BE2C (cell line): ENCODE data around the gene KCNN3.

Experiments used
- DNase-seq: peaks from one replicate; pipeline ENCODE4 v3.0.0-alpha.2; 2020
- H3K27me3 ChIP-seq: fragments of 250-450 bp; sonication (Bioruptor Pico); 2 replicates; pipeline ENCODE4 v1.5.1; 2020; ENCODE audit warnings: mild to moderate bottlenecking
- H3K36me3 ChIP-seq: fragments of 250-450 bp; sonication (Bioruptor Pico); 2 replicates; pipeline ENCODE4 v1.5.1; 2020; ENCODE audit warnings: mild to moderate bottlenecking
- H3K4me1 ChIP-seq: fragments of 250-450 bp; sonication (Bioruptor Pico); 2 replicates; pipeline ENCODE4 v1.5.1; 2020
- H3K4me3 ChIP-seq: 2 replicates; pipeline ENCODE4 v1.5.1; 2011; ENCODE audit warnings: low read depth, low read length
- H3K9me3 ChIP-seq: fragments of 250-450 bp; sonication (Bioruptor Pico); 2 replicates; pipeline ENCODE4 v1.5.1; 2020
- TF ChIP-seq, protein P1 (sequence below): IDR thresholded peaks from 2 replicates; pipeline ENCODE4 v1.5.1; 2012; ENCODE audit warnings: mild to moderate bottlenecking, low read depth, low read length

KCNN3 gene

DNA sequence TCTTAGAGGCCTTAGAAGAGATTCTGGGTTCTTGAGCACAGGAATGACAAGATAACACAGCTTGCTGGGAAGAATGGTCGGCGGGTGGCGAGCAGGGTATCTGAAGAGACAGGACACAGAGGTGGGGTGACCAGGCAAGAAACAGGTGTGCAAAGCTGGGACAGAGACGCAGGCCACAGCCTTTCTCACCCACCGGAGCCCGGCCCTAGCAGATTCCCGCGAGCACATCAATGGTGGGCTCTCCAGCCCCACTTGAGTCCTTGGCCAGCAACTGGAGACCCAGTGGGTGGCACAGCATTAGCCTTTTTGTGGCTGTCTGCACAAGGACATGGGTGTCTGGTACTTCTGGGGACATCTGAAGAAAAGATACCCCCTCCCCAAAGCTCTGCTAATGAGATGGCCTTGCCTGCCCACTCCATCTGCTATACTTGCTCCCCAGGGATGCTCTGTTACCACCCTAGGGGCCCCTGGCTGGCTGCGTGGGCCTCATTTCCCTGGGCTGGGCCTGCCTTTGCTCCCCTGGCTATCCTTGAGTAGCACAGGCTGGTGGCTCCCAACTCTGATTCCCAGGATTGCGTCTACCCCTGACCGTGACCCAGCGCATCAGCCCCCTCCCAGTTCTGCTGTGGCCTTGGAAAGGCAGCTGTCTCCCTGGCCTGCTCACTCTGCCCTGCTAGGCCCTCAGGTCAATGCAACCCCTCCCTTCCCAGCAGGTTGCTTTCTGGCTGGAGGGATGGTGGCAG is 134.8 kb downstream of the KCNN3 start:
- Histone ChIP-seq H3K4me3 (no peak overlapping the region), H3K9me3 (no peaks in the 10 kb centered on the region), H3K4me1 (peaks cover 2% of the 10 kb centered on the region; the same call in 1 of the 2 replicates), H3K36me3 (no peaks in the 10 kb centered on the region), H3K27me3 (no peaks in the 10 kb centered on the region)
- TF ChIP-seq, protein P1, sequence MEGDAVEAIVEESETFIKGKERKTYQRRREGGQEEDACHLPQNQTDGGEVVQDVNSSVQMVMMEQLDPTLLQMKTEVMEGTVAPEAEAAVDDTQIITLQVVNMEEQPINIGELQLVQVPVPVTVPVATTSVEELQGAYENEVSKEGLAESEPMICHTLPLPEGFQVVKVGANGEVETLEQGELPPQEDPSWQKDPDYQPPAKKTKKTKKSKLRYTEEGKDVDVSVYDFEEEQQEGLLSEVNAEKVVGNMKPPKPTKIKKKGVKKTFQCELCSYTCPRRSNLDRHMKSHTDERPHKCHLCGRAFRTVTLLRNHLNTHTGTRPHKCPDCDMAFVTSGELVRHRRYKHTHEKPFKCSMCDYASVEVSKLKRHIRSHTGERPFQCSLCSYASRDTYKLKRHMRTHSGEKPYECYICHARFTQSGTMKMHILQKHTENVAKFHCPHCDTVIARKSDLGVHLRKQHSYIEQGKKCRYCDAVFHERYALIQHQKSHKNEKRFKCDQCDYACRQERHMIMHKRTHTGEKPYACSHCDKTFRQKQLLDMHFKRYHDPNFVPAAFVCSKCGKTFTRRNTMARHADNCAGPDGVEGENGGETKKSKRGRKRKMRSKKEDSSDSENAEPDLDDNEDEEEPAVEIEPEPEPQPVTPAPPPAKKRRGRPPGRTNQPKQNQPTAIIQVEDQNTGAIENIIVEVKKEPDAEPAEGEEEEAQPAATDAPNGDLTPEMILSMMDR, result no peak
- no peak for DNase-seq

DNA sequence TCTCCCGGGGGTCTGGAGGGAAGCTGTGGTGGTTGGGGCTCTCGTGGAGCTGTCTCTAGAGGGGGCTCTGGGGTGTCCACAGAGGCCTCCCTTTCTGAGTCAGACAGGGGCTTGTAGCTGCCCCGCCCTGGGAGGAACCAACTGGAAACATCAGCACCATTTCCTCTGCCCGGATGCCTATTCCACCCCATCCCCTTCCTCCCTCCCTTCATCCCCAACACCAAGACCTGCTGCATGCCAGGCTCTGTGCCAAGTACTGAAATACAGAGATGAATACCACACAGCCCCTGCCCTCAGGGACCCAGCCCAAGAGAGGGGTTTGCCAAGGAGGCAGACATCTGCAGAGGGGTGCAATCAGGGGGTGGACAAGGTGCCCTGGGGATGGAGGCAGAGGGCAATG is 136.5 kb downstream of the KCNN3 start:
- no peaks in the 10 kb centered on the region for H3K27me3 ChIP-seq
- DNase-seq, result no peak
- peaks cover 11% of the 10 kb centered on the region for H3K4me1 ChIP-seq
- H3K4me3 ChIP-seq, result no peak overlapping the region
- no peaks in the 10 kb centered on the region for H3K36me3 ChIP-seq
- TF ChIP-seq, protein P1, result no peak
- no peaks in the 10 kb centered on the region for H3K9me3 ChIP-seq

DNA sequence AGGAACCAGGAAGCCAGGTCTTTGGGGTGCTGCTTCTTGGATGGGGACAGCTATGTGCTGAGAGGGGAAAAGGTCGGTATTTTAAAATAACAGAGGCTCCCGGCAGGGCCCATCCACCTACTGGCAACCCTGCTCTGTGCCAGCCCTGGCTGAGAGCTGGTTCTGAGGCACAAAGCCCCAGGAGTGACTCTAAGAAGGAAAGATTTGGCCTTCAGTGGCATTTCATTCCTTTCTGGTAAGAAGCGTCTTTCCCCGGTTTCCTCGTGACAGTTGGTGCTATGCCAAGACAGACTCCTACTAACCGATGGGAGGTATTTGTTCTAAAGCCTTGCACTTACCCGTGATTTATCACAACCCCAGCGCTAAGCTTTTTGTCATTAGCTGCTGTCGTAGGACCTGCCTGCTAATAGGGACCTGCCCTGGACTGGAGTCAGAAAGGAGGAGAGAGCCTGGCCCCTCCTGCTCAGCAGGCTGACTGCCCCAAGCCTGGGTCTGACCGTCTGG is 139.0 kb downstream of the KCNN3 start:
- no peaks in the 10 kb centered on the region for H3K27me3 ChIP-seq
- no peaks in the 10 kb centered on the region for H3K36me3 ChIP-seq
- DNase-seq, result no peak
- TF ChIP-seq, protein P1, result no peak
- H3K4me3 ChIP-seq, result no peak overlapping the region
- H3K9me3 ChIP-seq, result no peaks in the 10 kb centered on the region
- H3K4me1 ChIP-seq, result peaks cover 11% of the 10 kb centered on the region

DNA sequence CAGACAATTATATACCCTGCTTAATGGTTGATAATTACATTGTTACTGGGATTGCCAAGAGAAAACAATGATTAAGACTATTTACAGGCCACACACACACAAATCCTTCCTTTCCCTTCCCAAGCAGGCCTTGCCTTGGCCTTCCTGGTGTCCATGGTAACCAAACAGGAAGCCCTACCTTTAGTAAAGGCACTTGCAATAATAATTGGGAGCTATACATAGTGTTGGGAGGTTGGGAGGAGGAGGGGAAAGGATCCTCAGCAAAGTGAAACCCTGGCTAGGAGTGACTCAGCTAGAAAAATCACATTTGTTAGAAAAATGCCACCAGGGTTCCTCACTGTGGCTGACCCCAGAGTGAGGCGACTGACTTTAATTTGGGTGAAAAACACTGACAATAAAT is 139.8 kb downstream of the KCNN3 start:
- Histone ChIP-seq H3K27me3 (no peaks in the 10 kb centered on the region), H3K4me1 (peaks cover 11% of the 10 kb centered on the region), H3K36me3 (no peaks in the 10 kb centered on the region), H3K9me3 (no peaks in the 10 kb centered on the region), H3K4me3 (no peak overlapping the region)
- TF ChIP-seq, protein P1, result no peak
- DNase-seq, result no peak

DNA sequence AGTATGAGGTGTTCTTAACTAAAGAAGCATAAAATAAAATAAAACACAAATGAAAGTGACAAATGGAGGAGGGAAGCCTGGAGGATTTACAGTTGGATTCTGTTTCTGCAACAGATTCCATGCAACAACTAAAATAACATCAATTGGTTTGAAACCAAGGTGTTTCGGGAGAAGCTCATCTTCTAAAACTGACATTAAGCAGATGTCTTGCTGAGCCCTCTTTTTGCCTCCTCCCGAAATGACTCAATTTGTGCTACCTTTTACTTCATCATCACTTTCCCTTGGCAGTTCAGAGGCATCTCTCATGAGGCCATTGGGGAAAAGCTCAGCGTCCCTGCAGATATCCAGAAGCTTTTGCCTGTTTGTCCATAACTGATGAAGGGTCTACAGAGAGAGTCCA is 140.5 kb downstream of the KCNN3 start:
- H3K9me3 ChIP-seq, result no peaks in the 10 kb centered on the region
- no peak overlapping the region for H3K4me3 ChIP-seq
- H3K27me3 ChIP-seq, result no peaks in the 10 kb centered on the region
- H3K4me1 ChIP-seq, result peaks cover 11% of the 10 kb centered on the region
- no peak for DNase-seq
- TF ChIP-seq, protein P1, result no peak
- H3K36me3 ChIP-seq, result no peaks in the 10 kb centered on the region

DNA sequence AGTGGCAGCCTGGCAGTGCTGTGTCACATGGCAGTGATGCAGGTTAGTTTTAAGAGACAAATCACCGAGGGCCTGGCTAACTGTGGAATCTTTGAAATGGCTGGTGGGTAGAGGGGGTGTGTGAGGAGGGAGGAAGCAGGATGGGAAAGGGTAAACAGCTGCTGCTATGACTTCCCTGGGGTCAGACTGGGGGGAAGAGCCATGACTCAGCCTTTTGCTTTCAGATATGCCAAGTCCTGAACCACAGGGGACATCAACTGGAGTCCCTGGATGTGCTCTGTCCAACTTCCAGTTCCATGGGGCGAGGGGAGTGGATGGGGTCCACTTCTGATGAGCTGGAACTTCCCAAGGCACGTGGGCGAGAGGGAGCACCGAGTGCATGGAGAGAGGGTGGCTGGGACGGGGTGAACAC is 141.0 kb downstream of the KCNN3 start:
- no peaks in the 10 kb centered on the region for H3K9me3 ChIP-seq
- no peaks in the 10 kb centered on the region for H3K36me3 ChIP-seq
- H3K27me3 ChIP-seq, result no peaks in the 10 kb centered on the region
- no peak overlapping the region for H3K4me3 ChIP-seq
- no peak for DNase-seq
- peaks cover 11% of the 10 kb centered on the region for H3K4me1 ChIP-seq
- TF ChIP-seq, protein P1, result no peak
